IMR-90 (cell line): ENCODE results near the gene SSTR1.

Experiments used
- BHLHE40 ChIP-seq: fragments of 150-350 bp; IDR thresholded peaks from 2 replicates; pipeline ENCODE4 v1.6.1; 2016; ENCODE audit warnings: mild to moderate bottlenecking, low read depth, low read length
- CEBPB ChIP-seq: IDR thresholded peaks from 2 replicates; pipeline ENCODE4 v1.6.1; 2012; ENCODE audit warnings: low read depth, low read length, improper control_type of control experiment
- CHD1 ChIP-seq: IDR thresholded peaks from 2 replicates; pipeline ENCODE4 v1.6.1; 2012; ENCODE audit warnings: low read depth, low read length, improper control_type of control experiment
- CTCF ChIP-seq: conservative IDR thresholded peaks from 2 replicates; pipeline ENCODE4 v1.5.1; 2012; ENCODE audit warnings: mild to moderate bottlenecking, low read depth, low read length, improper control_type of control experiment
- MAFK ChIP-seq: IDR thresholded peaks from 2 replicates; pipeline ENCODE4 v1.6.1; 2012; ENCODE audit warnings: low read depth, low read length, improper control_type of control experiment
- MAZ ChIP-seq: IDR thresholded peaks from 2 replicates; pipeline ENCODE4 v1.6.1; 2012; ENCODE audit warnings: low read depth, mild to moderate bottlenecking, low read length, improper control_type of control experiment, moderate library complexity, borderline replicate concordance
- MXI1 ChIP-seq: IDR thresholded peaks from 2 replicates; pipeline ENCODE4 v1.6.1; 2012; ENCODE audit warnings: low read depth, mild to moderate bottlenecking, low read length, moderate library complexity, borderline replicate concordance
- POLR2A ChIP-seq: IDR thresholded peaks from 2 replicates; pipeline ENCODE4 v1.6.1; 2012; ENCODE audit warnings: mild to moderate bottlenecking, low read depth, low read length
- RAD21 ChIP-seq: IDR thresholded peaks from 2 replicates; pipeline ENCODE4 v1.6.1; 2012; ENCODE audit warnings: low read length, improper control_type of control experiment
- RCOR1 ChIP-seq: IDR thresholded peaks from 2 replicates; pipeline ENCODE4 v1.6.1; 2012; ENCODE audit warnings: mild to moderate bottlenecking, low read length, improper control_type of control experiment; ENCODE audit not compliant: insufficient replicate concordance
- RFX5 ChIP-seq: IDR thresholded peaks from 2 replicates; pipeline ENCODE4 v1.8.0; 2012; ENCODE audit warnings: low read depth, mild to moderate bottlenecking, low read length, moderate library complexity
- SMC3 ChIP-seq: fragments of 150-350 bp; IDR thresholded peaks from 2 replicates; pipeline ENCODE4 v1.6.1; 2016; ENCODE audit warnings: low read depth, mild to moderate bottlenecking, antibody characterized with exemption, low read length, moderate library complexity
- USF2 ChIP-seq: fragments of 150-350 bp; IDR thresholded peaks from 2 replicates; pipeline ENCODE4 v1.6.1; 2017; ENCODE audit warnings: mild to moderate bottlenecking, antibody characterized with exemption, low read length, low read depth

DNA sequence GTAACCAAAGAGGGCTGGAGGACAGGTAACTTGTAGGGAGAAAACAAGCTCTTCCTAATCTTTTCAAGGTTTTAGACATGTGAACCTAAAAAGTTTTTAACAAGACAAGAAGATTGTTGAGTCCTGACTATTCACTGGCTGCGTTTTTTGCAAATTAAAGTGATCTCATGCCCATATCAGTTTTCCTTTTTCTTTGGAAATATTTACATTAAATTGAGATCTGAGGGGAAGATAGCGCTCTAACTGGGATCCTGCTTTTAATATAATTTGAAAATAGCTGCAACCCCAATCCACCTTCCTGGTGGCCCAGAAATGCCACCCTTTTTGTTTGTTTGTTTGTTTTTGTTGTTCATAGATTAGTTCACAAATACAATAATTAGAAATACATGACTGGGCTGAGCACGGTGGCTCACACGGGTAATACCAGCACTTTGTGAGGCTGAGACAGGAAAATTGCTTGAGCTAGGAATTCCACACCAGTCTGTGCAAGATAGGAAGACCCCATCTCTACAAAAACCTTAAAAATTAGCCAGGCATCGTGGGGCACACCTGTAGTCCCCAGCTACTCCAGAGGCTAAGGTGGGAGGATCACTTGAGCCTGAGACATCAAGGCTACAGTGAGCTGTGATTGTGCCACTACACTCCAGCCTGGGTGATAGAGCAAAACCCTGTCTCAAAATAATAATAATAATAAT is 2.4 kb upstream of the SSTR1 start:
- TF ChIP-seq CTCF (no peak), CHD1 (no peak), MXI1 (no peak), SMC3 (no peak), MAZ (no peak), POLR2A (no peak), CEBPB (no peak), RFX5 (no peak), USF2 (no peak), RAD21 (no peak), RCOR1 (no peak), BHLHE40 (no peak), MAFK (no peak)
